Measurements from ENCODE around the gene EVA1C.

DNA sequence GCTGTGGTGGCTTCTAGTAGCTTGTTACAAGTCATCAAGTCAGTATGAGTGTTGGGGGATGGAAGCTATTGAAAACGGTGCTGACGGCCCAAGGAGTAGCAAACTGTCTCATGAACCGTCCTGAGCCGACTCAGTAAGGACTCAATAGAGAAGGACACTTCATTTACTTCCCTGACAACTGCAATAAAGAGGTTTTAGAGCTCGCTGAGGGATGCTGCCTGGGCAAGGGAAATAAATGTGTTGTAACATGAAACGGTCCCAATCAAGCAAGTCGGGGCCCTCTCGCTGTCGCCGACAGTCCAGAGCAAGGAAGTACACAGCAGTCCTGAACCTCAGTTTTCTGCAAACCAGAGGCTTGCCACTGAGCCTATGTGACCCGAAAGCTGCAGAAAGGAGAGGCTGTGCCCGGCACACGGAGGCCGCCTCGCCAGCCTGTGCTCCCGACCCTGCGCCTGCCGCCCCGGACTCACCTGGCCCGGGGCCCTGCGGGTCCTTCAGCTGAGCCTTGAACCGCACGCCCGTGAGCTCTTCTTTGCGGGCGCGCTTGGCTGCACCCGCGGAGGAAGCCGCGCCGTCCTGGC, 20.1 kb upstream of the EVA1C start:
- TF ChIP-seq, protein P1, sequence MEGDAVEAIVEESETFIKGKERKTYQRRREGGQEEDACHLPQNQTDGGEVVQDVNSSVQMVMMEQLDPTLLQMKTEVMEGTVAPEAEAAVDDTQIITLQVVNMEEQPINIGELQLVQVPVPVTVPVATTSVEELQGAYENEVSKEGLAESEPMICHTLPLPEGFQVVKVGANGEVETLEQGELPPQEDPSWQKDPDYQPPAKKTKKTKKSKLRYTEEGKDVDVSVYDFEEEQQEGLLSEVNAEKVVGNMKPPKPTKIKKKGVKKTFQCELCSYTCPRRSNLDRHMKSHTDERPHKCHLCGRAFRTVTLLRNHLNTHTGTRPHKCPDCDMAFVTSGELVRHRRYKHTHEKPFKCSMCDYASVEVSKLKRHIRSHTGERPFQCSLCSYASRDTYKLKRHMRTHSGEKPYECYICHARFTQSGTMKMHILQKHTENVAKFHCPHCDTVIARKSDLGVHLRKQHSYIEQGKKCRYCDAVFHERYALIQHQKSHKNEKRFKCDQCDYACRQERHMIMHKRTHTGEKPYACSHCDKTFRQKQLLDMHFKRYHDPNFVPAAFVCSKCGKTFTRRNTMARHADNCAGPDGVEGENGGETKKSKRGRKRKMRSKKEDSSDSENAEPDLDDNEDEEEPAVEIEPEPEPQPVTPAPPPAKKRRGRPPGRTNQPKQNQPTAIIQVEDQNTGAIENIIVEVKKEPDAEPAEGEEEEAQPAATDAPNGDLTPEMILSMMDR (IDR thresholded peaks at IDR 0.05) = no peak
- no peak for TF ChIP-seq POLR2A (IDR thresholded peaks at IDR 0.05)
